ENCODE results near the gene FANCC. TPM values are rescaled to one million over a fixed set of nuclear protein-coding genes. Genes with fewer than 3 reads are reported as not detected.

Gene FANCC
- total RNA-seq, 4 donors from 2014 or later = 7.7 to 27.8 (median 9.0) TPM

GRCh38 chr9:95246547-95246946 lies 71.0 kb downstream of the FANCC start:
- no peak for TF ChIP-seq POLR2A (IDR thresholded peaks at IDR 0.05)
- no peak for TF ChIP-seq CTCF (IDR thresholded peaks at IDR 0.05)
- no peak for TF ChIP-seq POLR2AphosphoS5 (IDR thresholded peaks at IDR 0.05)
- TF ChIP-seq EP300 (IDR thresholded peaks at IDR 0.05) = no peak
- Histone ChIP-seq H3K4me1 (peaks cover 4% of the 10 kb centered on the region), H3K27me3 (no peaks in the 10 kb centered on the region), H3K9me3 (no peaks in the 10 kb centered on the region), H3K4me3 (no peak overlapping the region), H3K36me3 (peaks cover 17% of the 10 kb centered on the region), H3K27ac (no peak overlapping the region)
- DNase-seq (ENCODE audit: low spot score in 2 of 2) = no peak
- 77% methylated on average over 1 of the region's 1 CpG for WGBS

GRCh38 chr9:95242613-95243012 lies 74.9 kb downstream of the FANCC start:
- H3K36me3 ChIP-seq = peaks cover 22% of the 10 kb centered on the region
- no peaks in the 10 kb centered on the region for H3K4me1 ChIP-seq
- no peak overlapping the region for H3K27ac ChIP-seq
- H3K9me3 ChIP-seq = no peaks in the 10 kb centered on the region
- TF ChIP-seq CTCF (IDR thresholded peaks at IDR 0.05) (no peak), EP300 (IDR thresholded peaks at IDR 0.05) (no peak), POLR2AphosphoS5 (IDR thresholded peaks at IDR 0.05) (no peak), POLR2A (IDR thresholded peaks at IDR 0.05) (no peak)
- H3K27me3 ChIP-seq = no peaks in the 10 kb centered on the region
- no peak for DNase-seq (ENCODE audit: low spot score in 2 of 2)
- H3K4me3 ChIP-seq = no peak overlapping the region

- Histone ChIP-seq H3K4me3 (no peak overlapping the region), H3K27ac (no peak overlapping the region), H3K27me3 (no peaks in the 10 kb centered on the region), H3K4me1 (no peaks in the 10 kb centered on the region), H3K36me3 (peaks cover 5% of the 10 kb centered on the region), H3K9me3 (no peaks in the 10 kb centered on the region)
- no peak for DNase-seq (ENCODE audit: low spot score in 2 of 2)
- no peak for TF ChIP-seq CTCF (IDR thresholded peaks at IDR 0.05)
- no peak for TF ChIP-seq POLR2A (IDR thresholded peaks at IDR 0.05)
- TF ChIP-seq POLR2AphosphoS5 (IDR thresholded peaks at IDR 0.05) = no peak
- TF ChIP-seq EP300 (IDR thresholded peaks at IDR 0.05) = no peak
- 96% methylated on average over 5 of the region's 5 CpGs for WGBS
Measured at GRCh38 chr9:95239071-95239470, 78.4 kb downstream of the FANCC start.

GRCh38 chr9:95237336-95237735 lies 80.2 kb downstream of the FANCC start:
- no peak for TF ChIP-seq POLR2A (IDR thresholded peaks at IDR 0.05)
- TF ChIP-seq POLR2AphosphoS5 (IDR thresholded peaks at IDR 0.05) = no peak

GRCh38 chr9:95230046-95230445 lies 87.5 kb downstream of the FANCC start:
- Histone ChIP-seq H3K4me3 (no peak overlapping the region), H3K9me3 (no peaks in the 10 kb centered on the region), H3K27me3 (no peaks in the 10 kb centered on the region), H3K27ac (no peak overlapping the region), H3K4me1 (no peaks in the 10 kb centered on the region), H3K36me3 (no peaks in the 10 kb centered on the region)
- 94% methylated on average over 6 of the region's 6 CpGs for WGBS
- no peak for TF ChIP-seq EP300 (IDR thresholded peaks at IDR 0.05)
- no peak for TF ChIP-seq POLR2A (IDR thresholded peaks at IDR 0.05)
- TF ChIP-seq POLR2AphosphoS5 (IDR thresholded peaks at IDR 0.05) = no peak
- no peak for TF ChIP-seq CTCF (IDR thresholded peaks at IDR 0.05)
- no peak for DNase-seq (ENCODE audit: low spot score in 2 of 2)

More at GRCh38 chr9:95237336-95237735, 80.2 kb downstream of the FANCC start:
- Histone ChIP-seq H3K4me1 (no peaks in the 10 kb centered on the region), H3K4me3 (no peak overlapping the region), H3K27ac (no peak overlapping the region), H3K27me3 (no peaks in the 10 kb centered on the region), H3K9me3 (no peaks in the 10 kb centered on the region), H3K36me3 (peaks cover 5% of the 10 kb centered on the region)
- DNase-seq (ENCODE audit: low spot score in 2 of 2) = no peak
- WGBS = 88% methylated on average over 7 of the region's 7 CpGs
